H1 (cell line): ENCODE data around the gene DNTT. TPM values are rescaled to one million over a fixed set of nuclear protein-coding genes. Genes with fewer than 3 reads are reported as not detected.

Experiments used
- CBX5 ChIP-seq: fragments of 300-800, 300-1000 bp; sonication (generic); IDR thresholded peaks from 2 replicates; pipeline ENCODE4 v1.7.1; 2016; ENCODE audit warnings: antibody characterized with exemption, low read length, low read depth
- CHD2 ChIP-seq: IDR thresholded peaks from 2 replicates; pipeline ENCODE4 v1.6.1; 2012; ENCODE audit warnings: low read length, improper control_type of control experiment
- CHD7 ChIP-seq: fragments of 300-600 bp; sonication (generic); IDR thresholded peaks from 2 replicates; pipeline ENCODE4 v1.7.1; 2012; ENCODE audit warnings: low read length, moderate library complexity, mild to moderate bottlenecking, inconsistent platforms; ENCODE audit not compliant: insufficient replicate concordance
- CTBP2 ChIP-seq: IDR thresholded peaks from 2 replicates; pipeline ENCODE4 v1.7.0; 2011; ENCODE audit warnings: borderline replicate concordance, mild to moderate bottlenecking, moderate library complexity, mixed read lengths, low read length; ENCODE audit not compliant: insufficient read depth, insufficient read length
- EZH2 ChIP-seq: fragments of 200-600 bp; sonication (generic); IDR thresholded peaks from 2 replicates; pipeline ENCODE4 v1.7.1; 2012; ENCODE audit warnings: low read depth, mild to moderate bottlenecking, moderate library complexity, low read length, inconsistent platforms; ENCODE audit not compliant: severe bottlenecking
- MAFK ChIP-seq: IDR thresholded peaks from 2 replicates; pipeline ENCODE4 v1.6.1; 2012; ENCODE audit warnings: low read depth, mild to moderate bottlenecking, improper control_type of control experiment, low read length
- SIN3A ChIP-seq, 2 experiments: IDR thresholded peaks in 1 of 2; conservative IDR thresholded peaks in 1 of 2; 2 replicates each; pipeline ENCODE4 v1.6.1; 2011 to 2012; ENCODE audit warnings: low read length in 2 of 2, improper control_type of control experiment in 1 of 2, low read depth in 1 of 2, mild to moderate bottlenecking in 1 of 2
- SIRT6 ChIP-seq: IDR thresholded peaks from one replicate; pipeline ENCODE4 v1.7.1; 2012; ENCODE audit warnings: low read length, inconsistent platforms
- SP2 ChIP-seq: IDR thresholded peaks from 2 replicates; pipeline ENCODE4 v1.6.1; 2012; ENCODE audit warnings: mild to moderate bottlenecking, low read length, inconsistent platforms
- SUZ12 ChIP-seq: fragments of 200-600 bp; sonication (generic); IDR thresholded peaks from 2 replicates; pipeline ENCODE4 v1.6.1; 2012; ENCODE audit warnings: mild to moderate bottlenecking, inconsistent platforms, low read length, moderate library complexity, mixed read lengths
- TEAD4 ChIP-seq: IDR thresholded peaks from 2 replicates; pipeline ENCODE4 v1.6.1; 2012; ENCODE audit warnings: low read depth, low read length, inconsistent platforms, mixed read lengths
- polyA plus RNA-seq, 7 experiments: library from polyadenylated mRNA; depleted of rRNA in 3 of 7; stranded (reverse) in 5 of 7; unstranded in 2 of 7; fragments of >200 nt in 5 of 7; fragments of 200-250 nt in 2 of 7; gene quantifications; 1 replicate in 5 of 7; 2 replicates in 1 of 7; 4 replicates in 1 of 7; pipeline versions ENCODE4 v1.2.1 to v1.2.3, GENCODE V29; 2011 to 2013; ENCODE audit warnings: missing spikeins in 2 of 7, mixed read lengths in 2 of 7
- total RNA-seq: library from RNA; stranded (reverse); fragmentation: NEBNext Ultra II Directional; extraction: Animal tissue kit (Norgen Biotek cat#: 25700); gene quantifications from 2 replicates; pipeline ENCODE4 v1.2.1, GENCODE V29; 2021

Gene DNTT
- total and polyA plus RNA-seq, 2 of the 8 experiments (the other 6 are each of a cell fraction or from before 2014, with no cell fraction given) = not detected

- TF ChIP-seq CHD7 (no peak), EZH2 (no peak), SUZ12 (no peak), SIN3A (conservative IDR thresholded peaks at IDR 0.05 in 1 of 2, IDR thresholded peaks at IDR 0.05 in 1 of 2; ENCODE audit: low read depth in 1 of 2, low read length in 2 of 2) (no peak), SP2 (no peak), CHD2 (0 out of 2 replicates have a peak, but pooled peaks have one; percentile 3), CTBP2 (no peak), CBX5 (no peak), MAFK (no peak), TEAD4 (no peak), SIRT6 (no peak)
Observed at GRCh38 chr10:96309628-96310320, 5.5 kb downstream of the DNTT start (continued).
